HCT116 (cell line): Measurements from ENCODE around the gene UBE2Q2. TPM values are rescaled to one million over a fixed set of nuclear protein-coding genes. Genes with fewer than 3 reads are reported as not detected.
"Not testable (repeated sequence)": the region's sequence is repeated elsewhere in the genome, so short reads cannot be mapped to it uniquely, and the experiment has no call there.

Source experiments
- ATAC-seq: fragments of 200-7000 bp; cut with Tn5 transposase; 2 replicates; pipeline ENCODE4 v1.9.1; 2020; ENCODE audit warnings: mild to moderate bottlenecking, moderate library complexity
- BruUV-seq: library from RNA; stranded (reverse); fragments of 400-500 nt; replicated peaks from 2 replicates; lab custom pipeline; 2021; lab: Mats Ljungman, UMichigan
- CTCF ChIA-PET: fragments of 300-600 bp; sonication (Branson Sonifier 250); formaldehyde crosslinking; loops from one replicate; lab custom pipeline; 2021; ENCODE audit warnings: antibody characterized with exemption; lab: Charles Lee
- POLR2A ChIA-PET: fragments of 300-600, 350-600 bp; sonication (Branson Sonifier 250); formaldehyde crosslinking; loops from one replicate; lab custom pipeline; 2021; ENCODE audit warnings: antibody characterized with exemption; lab: Charles Lee
- RAD21 ChIA-PET, 2 experiments: fragments of 300-600 bp; sonication (Branson Sonifier 250); formaldehyde crosslinking; loops; one replicate each; lab custom pipeline; 2023; ENCODE audit warnings: low total read pairs in 2 of 2; ENCODE audit not compliant: uncharacterized antibody in 2 of 2, unreplicated experiment in 2 of 2, low non-redundant PET in 1 of 2; lab: Charles Lee
- DNase-seq: peaks from one replicate; pipeline ENCODE4 v3.0.0-alpha.2; 2010; ENCODE audit warnings: low read depth, low spot score
- H2AFZ ChIP-seq: fragments of 200-600 bp; shearing (Covaris generic), sonication (generic); 2 replicates; pipeline ENCODE4 v1.6.1; 2017; ENCODE audit warnings: low read depth, mixed run types, mixed read lengths, antibody characterized with exemption, low read length; ENCODE audit not compliant: poor library complexity, severe bottlenecking
- H3K27ac ChIP-seq: 2 replicates; pipeline ENCODE4 v1.5.1; 2012; ENCODE audit warnings: low read depth, low read length
- H3K27me3 ChIP-seq: fragments of 200-600 bp; sonication (generic); 2 replicates; pipeline ENCODE4 v1.6.1; 2016; ENCODE audit warnings: mixed run types, low read length, mixed read lengths; ENCODE audit not compliant: insufficient read depth
- H3K36me3 ChIP-seq, 2 experiments: fragments of 200-500 bp in 1 of 2; fragments of 200-600 bp in 1 of 2; sonication (Bioruptor generic) in 1 of 2; sonication (generic) in 1 of 2; 2 replicates each; pipeline versions ENCODE4 v1.5.1 to v1.6.1; 2014 to 2016; ENCODE audit warnings: low read length in 2 of 2, inconsistent platforms in 1 of 2, mixed read lengths in 1 of 2, mixed run types in 1 of 2; ENCODE audit not compliant: insufficient read depth in 2 of 2, control insufficient read depth in 1 of 2
- H3K4me1 ChIP-seq, 2 experiments: fragments of 200-600 bp in 1 of 2; sonication (generic) in 1 of 2; 2 replicates each; pipeline versions ENCODE4 v1.5.1 to v1.6.1; 2012 to 2017; ENCODE audit warnings: low read length in 2 of 2, inconsistent platforms in 1 of 2, mild to moderate bottlenecking in 1 of 2, mixed read lengths in 1 of 2, mixed run types in 1 of 2, moderate library complexity in 1 of 2; ENCODE audit not compliant: insufficient read depth in 2 of 2, control insufficient read depth in 1 of 2
- H3K4me2 ChIP-seq: fragments of 200-600 bp; sonication (generic); 2 replicates; pipeline ENCODE4 v1.6.1; 2017; ENCODE audit warnings: mixed run types, low read length, mixed read lengths
- H3K4me3 ChIP-seq, 2 experiments: fragments of 200-600 bp in 1 of 2; sonication (generic) in 1 of 2; replicated peaks in 1 of 2; 2 replicates each; pipeline ENCODE4 v1.5.1; 2011 to 2016; ENCODE audit warnings: low read length in 2 of 2, control low read depth in 1 of 2, low read depth in 1 of 2, mild to moderate bottlenecking in 1 of 2, mixed read lengths in 1 of 2, mixed run types in 1 of 2
- H3K79me2 ChIP-seq: fragments of 200-600 bp; sonication (generic); 2 replicates; pipeline ENCODE4 v1.6.1; 2017; ENCODE audit warnings: mild to moderate bottlenecking, mixed run types, low read length, moderate library complexity, mixed read lengths; ENCODE audit not compliant: insufficient read depth
- H3K9ac ChIP-seq: fragments of 200-600 bp; sonication (generic); 2 replicates; pipeline ENCODE4 v1.6.1; 2016; ENCODE audit warnings: low read length, mixed read lengths
- H3K9me2 ChIP-seq: fragments of 200-600 bp; sonication (generic), shearing (Covaris generic); 2 replicates; pipeline ENCODE4 v1.6.1; 2017; ENCODE audit warnings: mixed run types, mild to moderate bottlenecking, moderate library complexity; ENCODE audit not compliant: insufficient read depth
- H3K9me3 ChIP-seq, 2 experiments: fragments of 200-500 bp in 1 of 2; fragments of 200-600 bp in 1 of 2; sonication (Bioruptor generic) in 1 of 2; sonication (generic) in 1 of 2; 2 replicates each; pipeline ENCODE4 v1.6.1; 2014 to 2017; ENCODE audit warnings: low read length in 2 of 2, mixed read lengths in 2 of 2, inconsistent platforms in 1 of 2, low read depth in 1 of 2, mild to moderate bottlenecking in 1 of 2, mixed run types in 1 of 2, moderate library complexity in 1 of 2; ENCODE audit not compliant: control insufficient read depth in 1 of 2, insufficient read depth in 1 of 2
- H4K20me1 ChIP-seq: fragments of 200-600 bp; sonication (generic), shearing (Covaris generic); 2 replicates; pipeline ENCODE4 v1.6.1; 2017; ENCODE audit warnings: mixed run types, mild to moderate bottlenecking, moderate library complexity; ENCODE audit not compliant: insufficient read depth
- JUND ChIP-seq: IDR thresholded peaks from 2 replicates; pipeline ENCODE4 v1.6.1; 2012
- RAD21 ChIP-seq: IDR thresholded peaks from 2 replicates; pipeline ENCODE4 v1.6.1; 2012; ENCODE audit warnings: low read depth, mild to moderate bottlenecking
- YY1 ChIP-seq: IDR thresholded peaks from 2 replicates; pipeline ENCODE4 v1.6.1; 2011; ENCODE audit warnings: low read length, low read depth, moderate library complexity, mild to moderate bottlenecking; ENCODE audit not compliant: insufficient replicate concordance; ENCODE audit errors: extremely low read depth
- intact Hi-C: fragments of 100-400 bp; cut with micrococcal nuclease; formaldehyde crosslinking; loops from 2 replicates; pipeline ENCODE4 v1.10.0; 2022
- total RNA-seq: library from RNA; stranded (reverse); gene quantifications from one replicate; pipeline ENCODE4 v1.2.1, GENCODE V29; 2021; ENCODE audit not compliant: unreplicated experiment

Gene UBE2Q2
- total RNA-seq, 1 experiment from 2014 or later: 12.3 TPM

DNA sequence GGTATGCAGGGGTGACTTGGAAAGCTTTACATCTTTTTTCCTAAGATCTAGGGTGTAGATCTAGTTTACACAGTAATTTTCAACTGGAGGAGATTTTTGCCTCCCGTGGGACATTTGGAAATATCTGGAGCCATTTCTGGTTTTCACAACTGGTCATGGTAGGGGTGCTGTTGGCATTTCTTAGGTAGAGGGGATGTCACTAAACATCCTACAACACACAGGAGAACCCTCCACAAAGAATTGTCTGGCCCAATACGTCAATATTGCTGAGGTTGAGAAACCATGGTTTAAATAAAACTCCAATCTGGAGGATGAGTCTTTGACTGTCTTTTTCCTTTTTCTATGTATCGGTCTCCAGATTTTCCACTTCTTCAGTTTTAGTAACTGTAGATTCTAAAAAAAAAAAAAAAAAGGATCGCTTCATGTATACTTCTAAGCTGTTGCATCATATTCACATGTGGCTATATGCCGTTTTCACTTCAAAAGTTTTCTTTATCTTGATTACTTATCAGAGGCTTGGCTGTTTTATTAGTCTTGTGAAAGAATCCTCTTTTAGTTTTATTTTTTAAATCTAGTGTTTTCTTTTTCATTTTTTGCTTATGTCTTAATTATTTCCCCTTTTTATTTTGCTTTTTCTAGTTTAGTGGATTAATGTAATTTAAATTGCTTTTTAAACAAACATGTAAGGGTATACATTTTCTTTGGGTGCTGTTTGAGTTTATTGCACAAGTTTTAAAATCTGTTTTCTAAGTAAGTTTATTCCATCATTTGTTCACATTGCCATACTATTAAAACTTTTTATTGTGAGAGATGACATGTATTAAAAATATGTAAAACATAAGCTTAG is 21.2 kb downstream of the UBE2Q2 start:
- ChIA-PET POLR2A (no interaction called here), CTCF (no interaction called here), RAD21 (no interaction called here)
- TF ChIP-seq RAD21: no peak
- no peak for TF ChIP-seq YY1
- no peak for TF ChIP-seq JUND
- Histone ChIP-seq H3K9me3 (no peaks in the 10 kb centered on the region), H3K79me2 (no peaks in the 10 kb centered on the region), H3K4me1 (no peaks in the 10 kb centered on the region), H4K20me1 (no peaks in the 10 kb centered on the region), H3K36me3 (no peaks in the 10 kb centered on the region; a peak in 1 of 4 replicates), H3K4me3 (no peak overlapping the region), H3K27ac (no peak overlapping the region), H3K9me2 (no peaks in the 10 kb centered on the region), H3K4me2 (no peak overlapping the region), H3K27me3 (no peaks in the 10 kb centered on the region), H3K9ac (no peak overlapping the region), H2AFZ (no peak overlapping the region)
- ATAC-seq: no peak
- intact Hi-C loops: no loop called here
- BruUV-seq: no TSS peak
- DNase-seq: no peak

DNA sequence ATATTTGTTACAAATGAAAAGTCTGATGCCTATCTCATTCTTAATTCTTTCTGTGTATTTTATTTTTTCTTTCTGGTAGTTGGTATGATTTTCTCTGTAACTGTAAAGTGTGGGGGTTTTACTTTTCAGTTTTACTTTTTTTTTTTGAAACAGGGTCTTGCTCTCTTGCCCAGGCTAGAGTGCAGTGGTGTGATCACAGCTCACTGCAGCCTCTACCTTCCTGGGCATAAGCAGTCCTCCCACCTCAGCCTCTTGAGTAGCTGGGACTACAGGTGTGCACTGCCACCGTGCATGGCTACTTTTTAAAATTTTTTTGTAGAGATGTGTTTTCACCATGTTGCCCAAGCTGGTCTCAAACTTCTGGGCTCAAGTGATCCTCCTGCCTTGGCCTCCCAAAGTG is 22.8 kb downstream of the UBE2Q2 start:
- BruUV-seq, H3K4me2 ChIP-seq, POLR2A ChIA-PET, ATAC-seq, intact Hi-C loops, H3K27me3 ChIP-seq, H3K27ac ChIP-seq, H3K4me1 ChIP-seq, H3K9ac ChIP-seq, H3K4me3 ChIP-seq, H3K79me2 ChIP-seq, H2AFZ ChIP-seq, H3K9me3 ChIP-seq, H3K9me2 ChIP-seq, H4K20me1 ChIP-seq, H3K36me3 ChIP-seq, RAD21 ChIA-PET, CTCF ChIA-PET, DNase-seq: not testable (repeated sequence)
